Panc1 (cell line): ENCODE results near the gene ARHGAP8.
"Not testable (repeated sequence)": the region's sequence is repeated elsewhere in the genome, so short reads cannot be mapped to it uniquely, and the experiment has no call there.

Experiments
- POLR2AphosphoS5 ChIP-seq: IDR thresholded peaks from 2 replicates; pipeline ENCODE4 v1.6.1; 2012; ENCODE audit warnings: mild to moderate bottlenecking, low read depth, low read length, moderate library complexity
- TCF7L2 ChIP-seq: IDR thresholded peaks from 2 replicates; pipeline ENCODE4 v1.6.1; 2011; ENCODE audit warnings: mild to moderate bottlenecking, low read depth, low read length, inconsistent platforms
- TF ChIP-seq, protein P1 (sequence below), 2 experiments: IDR thresholded peaks; 2 replicates each; pipeline ENCODE4 v1.6.1; 2011 to 2012; ENCODE audit warnings: low read depth in 2 of 2, control low read depth in 1 of 2, low read length in 1 of 2, mild to moderate bottlenecking in 1 of 2, moderate library complexity in 1 of 2; ENCODE audit not compliant: insufficient read depth in 1 of 2
- TF ChIP-seq, protein P2 (sequence below): fragments of 450-650 bp; IDR thresholded peaks from 2 replicates; pipeline ENCODE4 v1.5.1; 2017; ENCODE audit warnings: mild to moderate bottlenecking

DNA sequence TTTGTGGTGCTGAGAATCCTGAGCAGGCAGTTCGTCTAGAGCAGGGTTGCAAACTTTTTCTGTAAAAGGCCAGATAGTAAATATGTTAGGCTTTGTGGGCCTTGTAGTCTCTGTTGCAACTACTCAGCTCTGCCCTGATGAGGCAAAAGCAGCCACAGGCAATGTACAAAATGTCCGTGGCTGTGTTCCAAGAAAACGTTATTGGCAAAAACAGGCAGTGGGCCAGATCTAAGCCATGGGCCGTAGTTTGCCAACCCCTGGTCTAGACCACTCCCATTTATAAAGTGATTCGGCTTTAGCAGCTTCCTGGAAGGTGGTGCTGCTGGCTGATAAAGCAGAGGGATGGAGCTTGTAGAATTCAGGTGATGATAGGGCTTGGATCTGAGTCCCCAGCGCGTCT lies 106.4 kb downstream of the ARHGAP8 start:
- TF ChIP-seq, protein P1, sequence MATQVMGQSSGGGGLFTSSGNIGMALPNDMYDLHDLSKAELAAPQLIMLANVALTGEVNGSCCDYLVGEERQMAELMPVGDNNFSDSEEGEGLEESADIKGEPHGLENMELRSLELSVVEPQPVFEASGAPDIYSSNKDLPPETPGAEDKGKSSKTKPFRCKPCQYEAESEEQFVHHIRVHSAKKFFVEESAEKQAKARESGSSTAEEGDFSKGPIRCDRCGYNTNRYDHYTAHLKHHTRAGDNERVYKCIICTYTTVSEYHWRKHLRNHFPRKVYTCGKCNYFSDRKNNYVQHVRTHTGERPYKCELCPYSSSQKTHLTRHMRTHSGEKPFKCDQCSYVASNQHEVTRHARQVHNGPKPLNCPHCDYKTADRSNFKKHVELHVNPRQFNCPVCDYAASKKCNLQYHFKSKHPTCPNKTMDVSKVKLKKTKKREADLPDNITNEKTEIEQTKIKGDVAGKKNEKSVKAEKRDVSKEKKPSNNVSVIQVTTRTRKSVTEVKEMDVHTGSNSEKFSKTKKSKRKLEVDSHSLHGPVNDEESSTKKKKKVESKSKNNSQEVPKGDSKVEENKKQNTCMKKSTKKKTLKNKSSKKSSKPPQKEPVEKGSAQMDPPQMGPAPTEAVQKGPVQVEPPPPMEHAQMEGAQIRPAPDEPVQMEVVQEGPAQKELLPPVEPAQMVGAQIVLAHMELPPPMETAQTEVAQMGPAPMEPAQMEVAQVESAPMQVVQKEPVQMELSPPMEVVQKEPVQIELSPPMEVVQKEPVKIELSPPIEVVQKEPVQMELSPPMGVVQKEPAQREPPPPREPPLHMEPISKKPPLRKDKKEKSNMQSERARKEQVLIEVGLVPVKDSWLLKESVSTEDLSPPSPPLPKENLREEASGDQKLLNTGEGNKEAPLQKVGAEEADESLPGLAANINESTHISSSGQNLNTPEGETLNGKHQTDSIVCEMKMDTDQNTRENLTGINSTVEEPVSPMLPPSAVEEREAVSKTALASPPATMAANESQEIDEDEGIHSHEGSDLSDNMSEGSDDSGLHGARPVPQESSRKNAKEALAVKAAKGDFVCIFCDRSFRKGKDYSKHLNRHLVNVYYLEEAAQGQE (IDR thresholded peaks at IDR 0.05; ENCODE audit: insufficient read depth in 1 of 2, low read depth in 2 of 2, low read length in 1 of 2) = not testable (repeated sequence)
- TF ChIP-seq TCF7L2, POLR2AphosphoS5: not testable (repeated sequence)
- TF ChIP-seq, protein P2, sequence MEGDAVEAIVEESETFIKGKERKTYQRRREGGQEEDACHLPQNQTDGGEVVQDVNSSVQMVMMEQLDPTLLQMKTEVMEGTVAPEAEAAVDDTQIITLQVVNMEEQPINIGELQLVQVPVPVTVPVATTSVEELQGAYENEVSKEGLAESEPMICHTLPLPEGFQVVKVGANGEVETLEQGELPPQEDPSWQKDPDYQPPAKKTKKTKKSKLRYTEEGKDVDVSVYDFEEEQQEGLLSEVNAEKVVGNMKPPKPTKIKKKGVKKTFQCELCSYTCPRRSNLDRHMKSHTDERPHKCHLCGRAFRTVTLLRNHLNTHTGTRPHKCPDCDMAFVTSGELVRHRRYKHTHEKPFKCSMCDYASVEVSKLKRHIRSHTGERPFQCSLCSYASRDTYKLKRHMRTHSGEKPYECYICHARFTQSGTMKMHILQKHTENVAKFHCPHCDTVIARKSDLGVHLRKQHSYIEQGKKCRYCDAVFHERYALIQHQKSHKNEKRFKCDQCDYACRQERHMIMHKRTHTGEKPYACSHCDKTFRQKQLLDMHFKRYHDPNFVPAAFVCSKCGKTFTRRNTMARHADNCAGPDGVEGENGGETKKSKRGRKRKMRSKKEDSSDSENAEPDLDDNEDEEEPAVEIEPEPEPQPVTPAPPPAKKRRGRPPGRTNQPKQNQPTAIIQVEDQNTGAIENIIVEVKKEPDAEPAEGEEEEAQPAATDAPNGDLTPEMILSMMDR = not testable (repeated sequence)
